Stimulated activated CD8-positive, alpha-beta memory T cell treated with anti-CD3 and anti-CD28 coated beads, Interleukin-7, amount 100 ng/mL, for 4 hours (primary cell): ENCODE results near the gene NFATC1.

ENCODE experiments used
- DNase-seq, 2 donors: peaks; one replicate each; pipeline ENCODE4 v3.0.0-alpha.2; 2020; ENCODE audit warnings: low read depth in 2 of 2

NFATC1 gene

DNA sequence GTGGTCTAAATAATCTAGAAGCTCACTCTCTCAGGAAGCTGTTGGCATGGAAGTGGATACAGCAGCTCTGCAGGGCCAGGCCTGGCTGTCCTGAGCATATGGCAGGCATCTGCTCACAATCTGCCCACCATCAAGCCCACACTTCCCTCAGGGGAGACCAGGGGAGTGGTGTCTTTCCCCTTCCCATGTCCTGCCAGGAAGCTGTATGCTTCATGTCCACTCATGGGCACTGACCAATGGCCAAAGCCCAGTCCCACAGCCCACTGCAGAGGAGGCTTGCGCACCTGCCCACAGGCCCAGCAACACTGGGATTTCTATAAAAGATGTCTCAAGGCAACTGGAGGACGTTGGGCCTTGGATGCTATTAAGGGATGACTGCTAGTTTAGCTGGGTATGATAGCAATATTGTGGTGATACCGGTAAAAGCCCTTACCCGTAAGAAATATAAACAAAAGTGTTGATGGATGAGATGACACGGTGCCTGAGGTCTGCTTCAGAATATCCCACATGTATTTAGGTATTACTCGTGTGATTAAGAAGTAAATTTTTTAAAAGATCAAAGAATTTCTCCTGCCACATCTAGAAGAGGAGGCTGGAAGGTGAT lies 177.2 kb downstream of the NFATC1 start:
- no peak for DNase-seq

DNA sequence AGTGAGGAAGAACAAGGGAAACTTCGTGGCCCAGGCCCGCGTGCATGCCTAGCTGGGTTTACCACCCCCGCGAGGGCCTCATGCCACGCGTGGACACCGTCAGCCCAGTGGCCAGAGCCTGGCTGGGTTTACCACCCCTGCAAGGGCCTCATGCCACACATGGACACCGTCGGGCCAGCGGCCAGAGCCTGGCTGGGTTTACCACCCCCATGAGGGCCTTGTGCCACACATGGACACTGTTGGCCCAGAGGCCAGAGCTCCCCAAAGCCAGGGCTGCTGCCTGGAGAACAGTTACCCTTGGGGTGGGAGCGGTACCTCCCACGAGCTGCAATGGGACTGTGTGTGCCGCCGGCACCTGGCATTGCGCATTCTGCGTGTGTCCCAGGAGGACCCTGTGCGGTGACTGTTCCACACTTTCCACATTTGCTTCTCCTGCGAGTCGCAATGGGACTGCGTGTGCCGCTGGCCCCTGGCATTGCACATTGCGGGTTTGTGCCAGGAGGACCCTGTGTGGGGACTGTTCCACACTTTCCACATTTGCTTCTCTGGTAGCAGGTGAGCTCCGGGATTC lies 178.3 kb downstream of the NFATC1 start:
- DNase-seq: no peak

DNA sequence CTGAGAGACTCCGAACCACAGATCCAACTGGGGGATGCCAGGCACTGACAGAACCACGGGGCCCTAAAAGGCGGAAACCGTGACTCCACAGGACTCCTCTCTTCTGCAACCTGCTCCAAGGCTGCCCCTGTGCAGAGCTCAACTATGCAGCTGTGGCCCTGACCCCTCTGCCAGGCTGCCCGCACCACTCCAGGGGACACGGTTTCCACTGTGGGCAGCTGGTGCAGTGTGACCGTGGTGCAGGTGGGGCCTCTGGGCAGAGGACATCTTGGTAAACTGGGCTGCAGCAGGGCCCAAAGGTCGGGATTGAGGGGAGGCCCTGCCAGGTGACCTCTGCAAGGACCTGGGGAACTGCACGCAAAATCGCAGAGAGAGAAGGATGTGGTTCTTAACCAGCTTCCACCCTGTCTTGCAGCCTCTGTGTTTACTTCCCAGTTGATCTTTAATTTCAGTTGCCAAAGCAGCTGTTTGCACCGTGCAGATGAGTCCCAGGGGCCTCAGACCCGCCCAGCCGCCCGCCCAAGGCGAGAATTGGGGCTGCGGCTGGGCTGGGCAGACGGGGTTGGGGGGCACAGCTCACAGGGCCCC lies 179.3 kb downstream of the NFATC1 start:
- no peak for DNase-seq

DNA sequence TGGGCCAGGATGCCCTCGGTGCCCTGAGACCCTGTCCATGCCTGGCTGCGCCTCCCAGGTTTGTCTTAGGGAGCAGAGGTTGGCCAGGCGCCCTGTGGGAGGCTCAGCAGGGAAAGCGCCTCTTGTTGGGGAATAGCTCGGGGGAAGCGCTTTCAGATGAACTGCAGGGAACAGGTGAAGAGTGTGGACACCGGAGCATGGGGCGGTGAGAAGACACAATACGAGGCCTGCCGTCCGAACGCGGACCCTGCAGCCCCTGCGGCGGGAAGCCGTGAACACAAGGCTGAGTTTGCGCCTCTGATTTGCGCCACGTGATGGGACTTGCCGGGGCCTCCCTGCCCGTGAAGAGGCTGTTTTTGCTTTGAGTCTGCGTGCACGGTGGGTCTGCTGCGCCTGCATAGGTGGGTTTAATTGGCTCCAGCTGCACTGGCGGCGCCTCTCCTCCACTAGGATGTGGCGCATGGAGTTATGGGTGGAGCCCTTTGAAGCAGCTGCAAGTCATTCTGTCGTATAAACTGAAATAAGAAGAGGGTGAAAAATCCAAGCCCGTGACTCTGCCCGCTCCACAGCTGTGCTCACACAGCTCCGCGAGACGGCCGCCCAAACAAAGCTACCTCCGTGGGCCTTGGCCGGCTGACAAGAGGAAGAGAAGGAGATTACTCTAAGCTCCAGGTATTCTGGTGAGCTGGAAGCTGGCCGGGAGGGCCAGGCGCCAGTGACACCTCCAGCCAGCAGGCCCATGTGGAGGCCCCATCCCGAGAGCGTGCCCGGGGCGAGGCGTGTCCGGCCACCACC lies 180.4 kb downstream of the NFATC1 start:
- DNase-seq: no peak

DNA sequence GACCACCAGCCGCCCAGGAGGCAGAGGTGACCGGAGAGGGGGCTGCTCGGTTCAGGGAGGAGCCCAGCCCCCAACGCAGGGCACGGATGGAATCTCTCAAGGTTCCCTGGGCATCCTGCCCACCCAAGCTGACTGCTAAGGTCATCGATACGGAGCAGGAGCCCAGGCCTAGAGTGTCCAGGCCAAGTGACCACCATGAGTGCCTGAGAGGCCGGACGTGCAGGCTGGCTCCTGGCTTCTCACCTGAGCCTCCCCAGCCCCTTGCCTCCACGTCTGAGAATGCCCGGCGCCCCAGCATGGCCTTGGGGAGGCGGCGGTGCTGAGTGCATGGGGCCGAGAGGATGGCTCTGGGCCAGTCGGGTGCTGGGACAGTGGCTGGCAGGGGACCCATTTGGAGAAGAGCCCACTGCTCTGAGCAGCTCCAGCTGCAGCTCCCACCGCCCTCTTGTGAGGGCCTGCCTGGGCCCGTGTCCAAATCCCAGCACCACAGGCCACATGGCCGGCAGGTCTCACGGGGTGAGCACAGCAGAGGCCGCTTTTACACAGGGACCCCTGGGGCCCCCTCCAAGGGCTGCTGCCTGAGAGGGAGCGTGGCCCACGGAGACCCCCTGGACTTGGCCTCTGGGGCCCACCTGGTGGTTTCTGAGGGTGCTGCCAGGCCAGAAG lies 181.1 kb downstream of the NFATC1 start:
- no peak for DNase-seq

DNA sequence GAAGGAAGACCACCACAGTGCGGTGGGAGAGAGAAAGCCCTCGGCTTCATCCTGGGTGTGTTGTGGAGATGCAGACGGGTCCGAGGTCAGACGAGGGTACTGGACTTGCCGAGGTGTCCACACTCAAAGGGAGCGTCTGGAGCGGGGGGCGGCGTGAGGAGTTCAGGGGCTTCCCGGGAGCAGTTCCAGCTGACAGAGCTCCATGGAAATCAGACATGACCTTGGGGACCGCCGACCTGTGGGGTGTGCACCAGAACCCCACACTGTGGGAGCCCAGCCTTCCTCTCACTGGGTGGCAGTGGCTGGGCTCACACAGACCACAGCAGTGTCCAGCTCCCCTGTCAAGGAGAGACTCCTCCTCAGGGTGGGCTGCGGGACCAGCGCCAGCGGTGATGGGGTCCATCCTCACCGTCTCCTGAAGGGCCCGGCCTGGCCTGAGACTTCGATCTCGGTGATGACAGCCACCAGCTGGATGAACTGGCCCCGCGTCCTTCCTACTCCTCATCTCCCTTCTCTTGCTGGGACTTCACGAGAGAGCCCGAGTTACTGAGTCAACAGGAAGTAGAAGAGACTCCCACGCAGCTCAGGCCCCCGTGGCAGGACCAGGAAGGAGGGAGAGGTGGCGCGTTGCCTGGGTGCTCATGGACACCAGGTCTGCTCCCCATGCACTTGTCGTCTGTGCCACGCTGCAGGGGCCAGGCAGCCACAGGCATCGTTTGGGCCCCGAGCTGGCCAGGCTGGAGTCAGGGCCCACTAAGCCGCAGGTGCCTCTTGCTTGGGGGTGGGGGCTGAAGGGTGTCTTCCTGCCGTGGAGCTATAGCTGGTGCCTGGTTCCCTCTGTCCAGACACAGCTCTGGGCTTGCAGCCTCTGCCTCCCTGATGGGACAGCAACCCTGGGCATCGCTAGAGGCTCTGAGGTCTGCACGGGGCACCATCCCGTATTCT lies 182.0 kb downstream of the NFATC1 start:
- no peak for DNase-seq

DNA sequence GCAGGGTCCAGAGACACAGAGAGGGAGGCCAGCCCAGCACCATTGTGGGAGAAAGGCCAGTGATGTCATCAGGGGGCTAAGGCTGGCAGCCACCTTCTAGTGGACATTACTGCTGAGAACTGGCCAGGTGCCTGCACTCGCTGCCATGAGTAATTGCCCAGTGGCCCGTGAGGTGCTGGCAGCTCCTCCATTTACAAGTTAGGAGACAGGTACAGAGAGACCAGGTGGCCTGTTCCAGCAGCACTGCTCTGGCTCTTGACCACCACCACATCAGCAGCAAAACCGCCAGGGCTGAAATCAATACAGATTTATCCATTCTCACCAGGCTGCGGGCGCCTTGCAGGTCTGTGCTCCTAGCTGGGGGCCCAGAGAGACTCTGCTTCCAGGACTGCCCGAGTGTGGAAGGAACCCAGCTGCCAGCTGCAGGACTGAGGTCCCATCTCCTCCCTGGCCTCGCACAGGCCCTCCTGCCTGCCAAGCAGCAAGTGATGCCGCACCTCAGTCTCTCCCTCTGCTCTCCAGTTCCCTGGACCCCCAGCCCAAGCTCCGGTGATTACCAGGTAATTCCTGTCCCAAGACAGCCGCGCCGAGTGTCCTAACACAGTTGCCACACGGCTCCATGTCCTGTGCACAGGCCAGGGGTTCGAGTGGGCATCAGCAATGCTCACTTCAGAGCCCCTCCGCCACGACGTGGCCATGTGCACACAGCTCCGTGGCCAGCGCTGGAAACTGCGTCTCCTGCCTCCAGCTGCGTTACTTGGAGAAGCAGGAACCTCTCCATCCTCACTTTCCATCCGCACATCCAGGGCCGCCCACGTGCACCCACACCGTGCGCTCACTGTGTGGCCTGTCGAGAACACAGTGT lies 182.9 kb downstream of the NFATC1 start:
- DNase-seq: no peak
